ENCODE results near the gene SMARCE1. TPM values are rescaled to one million over a fixed set of nuclear protein-coding genes. Genes with fewer than 3 reads are reported as not detected.

SMARCE1 gene
- total RNA-seq, 1 experiment from 2014 or later, result 137 TPM

GRCh38 chr17:40664582-40665333, 17.1 kb upstream of the SMARCE1 start, which contains the start of gene KRT222:
KRT222 (minus strand) TSS chr17:40665177; CDS start chr17:40665099, 78 bp downstream.
- H3K36me3 ChIP-seq, result no peaks in the 10 kb centered on the region
- no peaks in the 10 kb centered on the region for H3K4me1 ChIP-seq (replicated peaks)
- DNase-seq (ENCODE audit: low read depth in 1 of 2, low spot score in 2 of 2), result no peak
- H3K27me3 ChIP-seq (replicated peaks), result peaks cover 49% of the 10 kb centered on the region
- no peak within 1 kb of the TSS for H3K27ac ChIP-seq
- H3K9me3 ChIP-seq (replicated peaks), result no peaks in the 10 kb centered on the region
- no peak within 1 kb of the TSS for H3K4me3 ChIP-seq

- Histone ChIP-seq H3K27me3 (replicated peaks) (peaks cover 45% of the 10 kb centered on the region), H3K36me3 (no peaks in the 10 kb centered on the region)
- DNase-seq (ENCODE audit: low read depth in 1 of 2, low spot score in 2 of 2), result no peak
Measured at GRCh38 chr17:40663252-40663651, 15.6 kb upstream of the SMARCE1 start.

GRCh38 chr17:40659911-40660310, 12.3 kb upstream of the SMARCE1 start:
- DNase-seq (ENCODE audit: low read depth in 1 of 2, low spot score in 2 of 2), result no peak
- Histone ChIP-seq H3K27ac (no peak overlapping the region), H3K4me1 (replicated peaks) (no peaks in the 10 kb centered on the region), H3K27me3 (replicated peaks) (peaks cover 47% of the 10 kb centered on the region), H3K4me3 (no peak overlapping the region), H3K36me3 (no peaks in the 10 kb centered on the region), H3K9me3 (replicated peaks) (no peaks in the 10 kb centered on the region)

More at GRCh38 chr17:40663252-40663651, 15.6 kb upstream of the SMARCE1 start:
- H3K4me1 ChIP-seq (replicated peaks), result no peaks in the 10 kb centered on the region
- no peak overlapping the region for H3K4me3 ChIP-seq
- no peak overlapping the region for H3K27ac ChIP-seq
- no peaks in the 10 kb centered on the region for H3K9me3 ChIP-seq (replicated peaks)

- Histone ChIP-seq H3K36me3 (no peaks in the 10 kb centered on the region), H3K9me3 (replicated peaks) (no peaks in the 10 kb centered on the region), H3K4me3 (no peak overlapping the region), H3K27ac (no peak overlapping the region), H3K27me3 (replicated peaks) (peaks cover 32% of the 10 kb centered on the region), H3K4me1 (replicated peaks) (no peaks in the 10 kb centered on the region)
- DNase-seq (ENCODE audit: low read depth in 1 of 2, low spot score in 2 of 2), result no peak
Measured at GRCh38 chr17:40658396-40658795, 10.8 kb upstream of the SMARCE1 start.

GRCh38 chr17:40651939-40652338, 4.3 kb upstream of the SMARCE1 start:
- H3K4me1 ChIP-seq (replicated peaks), result peaks cover 8% of the 10 kb centered on the region
- peaks cover 4% of the 10 kb centered on the region for H3K36me3 ChIP-seq
- DNase-seq (ENCODE audit: low read depth in 1 of 2, low spot score in 2 of 2), result no peak
- H3K27me3 ChIP-seq (replicated peaks), result peaks cover 10% of the 10 kb centered on the region; the same call in 1 of the 2 replicates
- H3K9me3 ChIP-seq (replicated peaks), result no peaks in the 10 kb centered on the region
- no peak overlapping the region for H3K27ac ChIP-seq
- H3K4me3 ChIP-seq, result no peak overlapping the region

GRCh38 chr17:40648384-40648968, 858 bp upstream of the SMARCE1 start:
- H3K36me3 ChIP-seq, result peaks cover 34% of the 10 kb centered on the region
- peak in 1 of 2 experiments; percentile 77 for DNase-seq (ENCODE audit: low read depth in 1 of 2, low spot score in 2 of 2)

GRCh38 chr17:40646791-40647623, 611 bp downstream of the SMARCE1 start:
- H3K36me3 ChIP-seq, result peaks cover 49% of the 10 kb centered on the region
- DNase-seq (ENCODE audit: low read depth in 1 of 2, low spot score in 2 of 2), result peak; percentile 55 to 87
- H3K4me3 ChIP-seq, result peak overlapping the region; percentile 80
- H3K27me3 ChIP-seq (replicated peaks), result no peaks in the 10 kb centered on the region
- H3K4me1 ChIP-seq (replicated peaks), result peaks cover 12% of the 10 kb centered on the region
- no peaks in the 10 kb centered on the region for H3K9me3 ChIP-seq (replicated peaks)
- H3K27ac ChIP-seq, result peak overlapping the region; percentile 98

More at GRCh38 chr17:40648384-40648968, 858 bp upstream of the SMARCE1 start:
- Histone ChIP-seq H3K27ac (peak overlapping the region; percentile 98), H3K4me3 (peak overlapping the region; percentile 80), H3K9me3 (replicated peaks) (no peaks in the 10 kb centered on the region), H3K27me3 (replicated peaks) (no peaks in the 10 kb centered on the region), H3K4me1 (replicated peaks) (peaks cover 12% of the 10 kb centered on the region)

- Histone ChIP-seq H3K4me3 (no peak overlapping the region), H3K27ac (no peak overlapping the region), H3K27me3 (replicated peaks) (no peaks in the 10 kb centered on the region), H3K36me3 (peaks cover 60% of the 10 kb centered on the region), H3K4me1 (replicated peaks) (peaks cover 12% of the 10 kb centered on the region), H3K9me3 (replicated peaks) (no peaks in the 10 kb centered on the region)
- no peak for DNase-seq (ENCODE audit: low read depth in 1 of 2, low spot score in 2 of 2)
Measured at GRCh38 chr17:40645943-40646342, 1.7 kb downstream of the SMARCE1 start.

- Histone ChIP-seq H3K36me3 (peaks cover 66% of the 10 kb centered on the region), H3K4me1 (replicated peaks) (peaks cover 12% of the 10 kb centered on the region), H3K4me3 (no peak overlapping the region), H3K27me3 (replicated peaks) (no peaks in the 10 kb centered on the region), H3K9me3 (replicated peaks) (no peaks in the 10 kb centered on the region), H3K27ac (no peak overlapping the region)
- no peak for DNase-seq (ENCODE audit: low read depth in 1 of 2, low spot score in 2 of 2)
Measured at GRCh38 chr17:40645291-40645690, 2.3 kb downstream of the SMARCE1 start.

- no peaks in the 10 kb centered on the region for H3K4me1 ChIP-seq (replicated peaks)
- H3K27me3 ChIP-seq (replicated peaks), result no peaks in the 10 kb centered on the region
- H3K36me3 ChIP-seq, result peaks cover 93% of the 10 kb centered on the region
- no peaks in the 10 kb centered on the region for H3K9me3 ChIP-seq (replicated peaks)
- no peak overlapping the region for H3K27ac ChIP-seq
- no peak for DNase-seq (ENCODE audit: low read depth in 1 of 2, low spot score in 2 of 2)
- H3K4me3 ChIP-seq, result no peak overlapping the region
Measured at GRCh38 chr17:40637931-40638330, 9.7 kb downstream of the SMARCE1 start.

- peaks cover 95% of the 10 kb centered on the region for H3K36me3 ChIP-seq
- H3K27me3 ChIP-seq (replicated peaks), result no peaks in the 10 kb centered on the region
- H3K4me1 ChIP-seq (replicated peaks), result no peaks in the 10 kb centered on the region
- H3K4me3 ChIP-seq, result no peak overlapping the region
- H3K9me3 ChIP-seq (replicated peaks), result no peaks in the 10 kb centered on the region
- H3K27ac ChIP-seq, result no peak overlapping the region
- no peak for DNase-seq (ENCODE audit: low read depth in 1 of 2, low spot score in 2 of 2)
Measured at GRCh38 chr17:40633871-40634270, 13.7 kb downstream of the SMARCE1 start.

GRCh38 chr17:40632216-40632615, 15.4 kb downstream of the SMARCE1 start:
- Histone ChIP-seq H3K27me3 (replicated peaks) (no peaks in the 10 kb centered on the region), H3K9me3 (replicated peaks) (no peaks in the 10 kb centered on the region), H3K27ac (no peak overlapping the region), H3K36me3 (peaks cover 97% of the 10 kb centered on the region), H3K4me3 (no peak overlapping the region), H3K4me1 (replicated peaks) (no peaks in the 10 kb centered on the region)
- no peak for DNase-seq (ENCODE audit: low read depth in 1 of 2, low spot score in 2 of 2)

- Histone ChIP-seq H3K36me3 (peaks cover 80% of the 10 kb centered on the region), H3K4me1 (replicated peaks) (no peaks in the 10 kb centered on the region), H3K9me3 (replicated peaks) (no peaks in the 10 kb centered on the region)
Measured at GRCh38 chr17:40629842-40630241, 17.8 kb downstream of the SMARCE1 start.

More at GRCh38 chr17:40629842-40630241, 17.8 kb downstream of the SMARCE1 start:
- no peak overlapping the region for H3K4me3 ChIP-seq
- H3K27me3 ChIP-seq (replicated peaks), result no peaks in the 10 kb centered on the region
- DNase-seq (ENCODE audit: low read depth in 1 of 2, low spot score in 2 of 2), result no peak
- H3K27ac ChIP-seq, result no peak overlapping the region
